ENCODE results near the gene CPSF3. TPM values are rescaled to one million over a fixed set of nuclear protein-coding genes. Genes with fewer than 3 reads are reported as not detected.

CPSF3 gene
- 31.1 and 39.4 TPM in 2 replicates for total RNA-seq (2014; rRNA removed; shearing (Covaris generic); ENCODE audit: low replicate concordance)

DNA sequence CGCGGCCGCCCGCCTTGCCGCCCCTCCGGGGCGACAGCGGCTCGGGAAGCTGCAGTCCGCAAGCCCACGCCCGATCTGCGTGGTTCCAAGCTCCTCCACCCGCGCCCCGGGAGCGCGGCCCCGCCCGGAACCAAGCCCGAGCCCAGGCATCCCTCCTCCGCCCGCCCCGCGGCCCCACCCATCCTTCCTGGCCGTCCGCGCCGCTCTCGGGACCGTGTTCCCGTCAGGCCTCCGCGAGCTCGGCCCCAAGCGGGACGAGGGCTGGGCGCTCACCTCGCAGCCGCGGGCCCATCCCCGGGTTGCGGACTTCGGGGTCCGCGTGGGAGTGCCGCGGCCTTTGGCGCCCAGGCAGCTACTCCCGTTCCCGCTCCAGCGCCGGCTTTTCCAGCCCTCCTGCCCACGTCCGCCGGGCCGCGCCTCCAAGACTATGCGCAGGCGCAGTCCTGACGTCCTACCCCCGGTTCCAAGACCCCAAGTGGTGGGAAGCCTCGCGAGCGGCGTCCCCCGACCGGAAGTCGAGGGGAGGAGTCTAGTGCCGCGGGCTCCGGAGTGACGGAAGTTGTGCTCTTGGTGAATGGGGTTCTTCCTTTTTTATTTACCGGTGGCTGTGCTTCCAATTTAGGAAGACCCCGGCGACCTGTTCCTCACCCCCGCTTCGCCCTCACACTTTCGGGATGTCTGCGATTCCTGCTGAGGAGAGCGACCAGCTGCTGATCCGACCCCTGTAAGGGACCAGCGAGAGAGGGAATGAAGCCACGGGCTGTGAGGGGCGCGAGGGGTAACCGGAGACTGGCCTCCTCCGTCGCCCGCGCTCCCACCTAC, at the start of gene CPSF3, which contains the start of gene ITGB1BP1:
TSS of gene CPSF3 (plus strand) at position 555 of the 822 bp plus-strand sequence. CDS start at position 675, 120 bp downstream.
TSS of gene ITGB1BP1 (minus strand) at position 429 of the 822 bp plus-strand sequence. CDS start 4,831 bp downstream, outside the sequence.
- peaks cover 13% of the 10 kb centered on the region for H3K36me3 ChIP-seq
- H3K4me3 ChIP-seq, result peak within 1 kb of the TSS; percentile 91
- H3K27me3 ChIP-seq, result no peaks in the 10 kb centered on the region
- no peaks in the 10 kb centered on the region for H3K9me3 ChIP-seq
- DNase-seq, result peak; percentile 96

DNA sequence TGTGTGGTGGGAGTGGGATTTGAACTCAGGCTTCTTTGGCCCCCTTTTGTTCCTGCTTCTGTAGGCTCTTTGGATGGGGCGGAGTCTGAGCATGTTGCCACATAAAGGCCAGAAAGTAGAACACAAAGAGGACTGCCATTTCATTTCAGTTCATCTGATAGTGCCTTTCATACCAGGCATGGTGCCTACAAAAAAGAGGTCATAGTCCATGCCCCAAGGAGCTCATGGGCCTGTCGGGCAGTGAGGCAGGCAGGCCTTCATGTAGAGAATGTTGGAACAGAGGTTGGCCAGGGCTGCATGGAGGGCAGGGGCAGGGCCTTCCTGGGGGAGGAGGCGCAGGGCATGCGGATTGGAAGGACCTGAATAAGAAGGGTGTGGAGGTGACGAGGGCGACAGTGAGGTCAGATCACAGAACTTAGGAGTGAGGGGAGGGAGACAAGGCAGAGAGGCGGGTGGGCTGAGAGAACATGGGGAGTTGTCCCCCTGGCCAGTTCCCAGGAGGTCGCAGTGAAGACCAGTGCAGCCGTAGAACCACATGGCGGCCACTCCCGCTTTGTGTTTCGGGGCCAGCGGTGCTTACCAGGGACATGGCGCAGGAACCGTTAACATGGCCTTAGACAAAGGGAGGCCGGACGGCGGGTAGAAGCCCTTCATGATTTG, 49.3 kb upstream of the CPSF3 start:
- DNase-seq, result no peak
- Histone ChIP-seq H3K36me3 (peaks cover 49% of the 10 kb centered on the region), H3K4me3 (no peak overlapping the region)

DNA sequence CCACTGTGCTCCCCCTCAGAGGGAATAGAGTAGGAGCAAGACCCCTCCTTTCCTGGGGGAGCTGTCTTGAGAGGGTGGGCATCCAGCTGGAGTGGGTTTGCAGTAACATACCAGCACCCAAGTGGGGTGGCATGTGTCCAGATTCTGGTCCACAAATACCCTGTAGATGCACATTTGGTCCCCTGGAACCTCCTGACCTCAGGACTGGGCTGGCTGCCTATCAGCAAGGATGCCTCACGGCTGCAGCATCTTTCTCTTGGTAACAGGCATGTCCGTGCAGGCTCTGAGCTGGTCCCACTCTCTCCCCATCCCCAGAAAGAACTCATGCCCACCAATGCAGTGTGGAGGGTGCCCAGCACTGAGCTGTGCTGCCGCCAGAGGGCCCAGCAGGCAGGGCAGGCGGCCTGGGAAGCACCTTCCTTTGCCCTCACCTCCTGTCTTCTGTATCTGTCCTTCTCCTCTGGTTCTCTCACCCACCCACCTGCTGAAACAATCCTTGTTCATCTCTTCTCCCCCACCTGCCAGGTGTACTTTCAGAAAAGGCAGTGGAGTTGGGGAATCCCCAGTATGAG, 47.5 kb upstream of the CPSF3 start:
- DNase-seq, result no peak
- Histone ChIP-seq H3K9me3 (no peaks in the 10 kb centered on the region), H3K27me3 (no peaks in the 10 kb centered on the region), H3K4me3 (no peak overlapping the region), H3K36me3 (peaks cover 60% of the 10 kb centered on the region)

More for the DNA sequence above, 49.3 kb upstream of the CPSF3 start:
- Histone ChIP-seq H3K27me3 (no peaks in the 10 kb centered on the region), H3K9me3 (no peaks in the 10 kb centered on the region)

- H3K36me3 ChIP-seq, result peaks cover 64% of the 10 kb centered on the region
- no peaks in the 10 kb centered on the region for H3K27me3 ChIP-seq
- H3K9me3 ChIP-seq, result no peaks in the 10 kb centered on the region
- H3K4me3 ChIP-seq, result no peak overlapping the region
- DNase-seq, result no peak
Measured at GRCh38 chr2:9377461-9378097, 45.9 kb upstream of the CPSF3 start.

GRCh38 chr2:9378433-9379390, 44.7 kb upstream of the CPSF3 start:
- no peaks in the 10 kb centered on the region for H3K27me3 ChIP-seq

DNA sequence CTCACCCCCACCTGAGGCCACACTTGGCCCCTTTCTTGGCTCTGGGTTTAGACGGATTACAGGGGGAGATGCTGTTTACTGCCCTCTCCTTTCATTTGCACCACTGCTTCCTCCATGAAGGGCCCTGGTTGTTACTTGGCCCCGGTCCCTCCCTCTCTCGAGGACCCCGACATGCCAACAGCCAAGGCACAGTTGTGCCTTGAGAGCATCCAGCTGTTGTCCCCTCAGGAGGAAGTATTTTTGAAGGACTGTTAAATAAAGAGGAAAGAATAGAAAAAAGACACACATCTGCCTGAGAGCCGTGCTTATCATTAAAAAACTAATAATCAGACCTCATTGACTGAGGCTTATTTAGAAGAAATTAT, 44.1 kb upstream of the CPSF3 start:
- DNase-seq, result no peak
- Histone ChIP-seq H3K9me3 (no peaks in the 10 kb centered on the region), H3K36me3 (peaks cover 66% of the 10 kb centered on the region), H3K27me3 (no peaks in the 10 kb centered on the region), H3K4me3 (no peak overlapping the region)

More at GRCh38 chr2:9378433-9379390, 44.7 kb upstream of the CPSF3 start:
- no peak overlapping the region for H3K4me3 ChIP-seq
- peak; percentile 82 for DNase-seq
- H3K9me3 ChIP-seq, result no peaks in the 10 kb centered on the region
- peaks cover 68% of the 10 kb centered on the region for H3K36me3 ChIP-seq

- no peaks in the 10 kb centered on the region for H3K9me3 ChIP-seq
- H3K36me3 ChIP-seq, result peaks cover 70% of the 10 kb centered on the region
- peak; percentile 92 for DNase-seq
- H3K4me3 ChIP-seq, result no peak overlapping the region
- no peaks in the 10 kb centered on the region for H3K27me3 ChIP-seq
Measured at GRCh38 chr2:9380702-9381628, 42.5 kb upstream of the CPSF3 start.

DNA sequence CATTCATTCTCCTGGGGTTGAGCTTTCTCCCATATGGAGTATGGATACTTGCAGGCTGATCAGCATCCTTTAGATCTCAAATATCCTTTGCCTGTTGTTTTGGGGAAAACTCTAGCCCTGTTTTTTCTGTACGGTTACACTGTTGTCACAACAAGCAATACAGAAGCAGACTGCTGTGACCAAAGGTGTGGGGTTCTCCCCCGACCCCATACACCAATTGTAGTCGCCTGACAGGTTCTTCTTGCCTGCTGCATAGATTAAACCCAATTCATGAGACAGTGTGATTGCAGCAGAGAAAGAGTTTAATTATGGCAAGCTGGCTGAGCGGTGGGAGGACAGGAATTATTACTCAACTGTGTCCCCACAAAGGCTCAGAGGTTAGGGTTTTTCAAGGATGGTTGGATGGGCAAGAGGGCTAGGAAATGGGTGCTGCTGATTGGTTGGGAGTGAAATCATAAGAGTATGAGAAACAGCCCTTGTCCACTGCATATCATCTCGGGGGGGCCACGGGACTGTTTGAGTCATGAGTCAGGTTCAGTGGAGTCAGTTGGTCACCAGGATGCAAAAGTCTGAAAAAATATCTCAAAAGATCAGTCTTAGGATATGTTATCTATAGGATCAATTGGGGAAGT, 40.7 kb upstream of the CPSF3 start:
- Histone ChIP-seq H3K27me3 (no peaks in the 10 kb centered on the region), H3K36me3 (peaks cover 72% of the 10 kb centered on the region), H3K9me3 (no peaks in the 10 kb centered on the region), H3K4me3 (no peak overlapping the region)
- DNase-seq, result no peak

DNA sequence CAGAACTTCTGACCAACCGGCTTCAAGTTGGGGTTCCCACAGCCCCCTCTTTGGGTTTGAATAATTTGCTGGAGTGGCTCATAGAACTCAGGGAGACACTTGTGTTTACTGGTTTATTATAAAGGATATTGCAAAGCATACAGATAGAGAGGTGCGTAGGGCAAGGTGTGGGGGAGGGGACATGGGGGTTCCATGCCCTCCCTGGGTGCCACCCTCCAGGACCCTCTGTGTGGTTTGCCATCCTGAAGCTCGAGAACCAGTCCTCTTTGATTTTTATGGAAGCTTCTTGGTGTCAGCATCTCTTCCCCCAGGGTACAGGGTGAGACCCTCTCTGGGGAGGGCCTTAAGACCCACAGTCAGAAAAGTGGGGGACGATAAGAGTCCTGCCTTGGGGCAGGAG, 38.9 kb upstream of the CPSF3 start:
- DNase-seq, result no peak
- H3K36me3 ChIP-seq, result peaks cover 65% of the 10 kb centered on the region
- H3K27me3 ChIP-seq, result no peaks in the 10 kb centered on the region
- H3K9me3 ChIP-seq, result no peaks in the 10 kb centered on the region
- no peak overlapping the region for H3K4me3 ChIP-seq

DNA sequence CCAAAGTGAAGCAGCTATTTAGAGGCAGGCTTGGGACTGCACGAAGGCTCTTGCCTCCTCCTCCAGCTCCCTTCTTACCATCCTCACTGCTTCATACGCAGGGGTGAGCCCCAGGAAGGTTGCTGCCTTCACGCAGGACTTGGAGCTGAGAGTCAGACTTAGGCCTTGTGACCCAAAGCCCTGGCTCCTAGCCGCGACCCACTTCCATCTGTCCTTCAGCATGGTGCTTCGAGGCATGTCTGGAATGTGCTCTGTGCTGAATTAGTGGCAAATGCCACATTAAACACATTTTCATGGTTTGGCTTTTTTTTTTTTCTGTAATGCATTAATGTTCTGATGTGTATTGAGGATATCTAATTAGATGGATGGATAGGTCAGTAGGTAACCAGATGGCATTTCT, 37.6 kb upstream of the CPSF3 start:
- H3K36me3 ChIP-seq, result peaks cover 57% of the 10 kb centered on the region
- no peak overlapping the region for H3K4me3 ChIP-seq
- DNase-seq, result no peak
- H3K9me3 ChIP-seq, result no peaks in the 10 kb centered on the region
- no peaks in the 10 kb centered on the region for H3K27me3 ChIP-seq

- Histone ChIP-seq H3K27me3 (no peaks in the 10 kb centered on the region), H3K9me3 (no peaks in the 10 kb centered on the region), H3K4me3 (no peak overlapping the region), H3K36me3 (peaks cover 50% of the 10 kb centered on the region)
- DNase-seq, result no peak
Measured at GRCh38 chr2:9388199-9388681, 35.2 kb upstream of the CPSF3 start.

GRCh38 chr2:9388950-9389911, 34.2 kb upstream of the CPSF3 start:
- no peak overlapping the region for H3K4me3 ChIP-seq

GRCh38 chr2:9390151-9390850, 33.2 kb upstream of the CPSF3 start:
- no peak for DNase-seq
- H3K9me3 ChIP-seq, result no peaks in the 10 kb centered on the region
- H3K27me3 ChIP-seq, result no peaks in the 10 kb centered on the region
- no peak overlapping the region for H3K4me3 ChIP-seq
- H3K36me3 ChIP-seq, result peaks cover 44% of the 10 kb centered on the region

More at GRCh38 chr2:9388950-9389911, 34.2 kb upstream of the CPSF3 start:
- H3K27me3 ChIP-seq, result no peaks in the 10 kb centered on the region
- H3K9me3 ChIP-seq, result no peaks in the 10 kb centered on the region
- H3K36me3 ChIP-seq, result peaks cover 46% of the 10 kb centered on the region
- DNase-seq, result no peak
